HG02623 (cell line): ENCODE measurements around the gene ZNF667.

Experiments
- ATAC-seq: cut with Tn5 transposase; IDR thresholded peaks from one replicate; pipeline ENCODE4 v1.9.1; 2021; ENCODE audit warnings: moderate library complexity; ENCODE audit not compliant: unreplicated experiment

ZNF667 gene

GRCh38 chr19:56476651-56477428 lies at the start of gene ZNF667:
Gene ZNF667 (minus strand): TSS chr19:56477345. CDS start chr19:56462370, 14,975 bp downstream.
- ATAC-seq = no peak

GRCh38 chr19:56525214-56525860 lies 48.2 kb upstream of the ZNF667 start:
- no peak for ATAC-seq

DNA sequence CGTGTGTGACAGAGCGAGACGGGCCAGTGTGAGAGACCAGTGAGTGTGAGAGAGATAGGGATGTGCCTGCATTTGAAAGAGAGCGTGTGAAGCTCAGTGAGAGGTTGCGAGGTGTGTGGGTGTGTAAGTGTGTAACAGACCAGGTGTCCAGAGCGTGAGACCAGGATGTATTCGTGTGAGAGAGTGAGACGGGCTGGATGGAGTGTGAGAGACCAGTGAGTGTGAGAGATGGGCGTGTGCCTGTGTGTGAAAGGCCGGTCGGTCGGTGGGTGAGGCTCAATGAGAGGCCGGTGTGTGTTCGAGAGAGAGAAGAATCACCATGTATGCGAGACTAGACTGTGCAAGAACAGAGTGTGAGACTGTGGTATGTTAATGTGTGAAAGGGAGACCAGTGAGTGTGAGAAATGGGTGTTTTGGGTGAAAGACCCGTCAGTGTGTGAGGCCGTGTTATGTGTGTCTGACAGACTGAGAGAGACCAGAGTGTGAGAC lies 31.2 kb upstream of the ZNF667 start:
- no peak for ATAC-seq

- ATAC-seq = no peak
These were observed 30.5 kb upstream of the ZNF667 start, which contains the start of gene ZNF471 for GRCh38 chr19:56507446-56508289. Gene ZNF471 (plus strand): TSS chr19:56507855. CDS start chr19:56511572, 3,717 bp downstream.

DNA sequence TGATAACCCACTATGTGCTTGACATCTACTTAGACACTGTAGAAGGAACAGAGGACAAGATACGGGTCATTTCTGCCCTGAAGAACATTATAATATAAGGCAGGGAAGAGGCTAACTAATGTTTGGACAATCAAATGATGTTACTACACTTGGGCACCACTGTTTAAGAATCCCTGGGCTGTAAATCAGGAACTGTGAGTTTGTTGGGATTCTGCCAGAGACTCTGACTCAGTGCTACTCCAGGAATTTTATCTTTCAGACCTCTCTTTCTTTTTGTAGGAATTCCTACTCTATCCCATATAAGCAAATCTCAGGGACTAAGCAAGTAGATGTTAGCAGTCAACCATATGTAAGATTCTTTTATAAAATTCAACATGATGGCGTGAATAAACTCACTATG lies 27.4 kb upstream of the ZNF667 start:
- ATAC-seq = no peak

GRCh38 chr19:56491399-56491798 lies 14.3 kb upstream of the ZNF667 start:
- no peak for ATAC-seq

DNA sequence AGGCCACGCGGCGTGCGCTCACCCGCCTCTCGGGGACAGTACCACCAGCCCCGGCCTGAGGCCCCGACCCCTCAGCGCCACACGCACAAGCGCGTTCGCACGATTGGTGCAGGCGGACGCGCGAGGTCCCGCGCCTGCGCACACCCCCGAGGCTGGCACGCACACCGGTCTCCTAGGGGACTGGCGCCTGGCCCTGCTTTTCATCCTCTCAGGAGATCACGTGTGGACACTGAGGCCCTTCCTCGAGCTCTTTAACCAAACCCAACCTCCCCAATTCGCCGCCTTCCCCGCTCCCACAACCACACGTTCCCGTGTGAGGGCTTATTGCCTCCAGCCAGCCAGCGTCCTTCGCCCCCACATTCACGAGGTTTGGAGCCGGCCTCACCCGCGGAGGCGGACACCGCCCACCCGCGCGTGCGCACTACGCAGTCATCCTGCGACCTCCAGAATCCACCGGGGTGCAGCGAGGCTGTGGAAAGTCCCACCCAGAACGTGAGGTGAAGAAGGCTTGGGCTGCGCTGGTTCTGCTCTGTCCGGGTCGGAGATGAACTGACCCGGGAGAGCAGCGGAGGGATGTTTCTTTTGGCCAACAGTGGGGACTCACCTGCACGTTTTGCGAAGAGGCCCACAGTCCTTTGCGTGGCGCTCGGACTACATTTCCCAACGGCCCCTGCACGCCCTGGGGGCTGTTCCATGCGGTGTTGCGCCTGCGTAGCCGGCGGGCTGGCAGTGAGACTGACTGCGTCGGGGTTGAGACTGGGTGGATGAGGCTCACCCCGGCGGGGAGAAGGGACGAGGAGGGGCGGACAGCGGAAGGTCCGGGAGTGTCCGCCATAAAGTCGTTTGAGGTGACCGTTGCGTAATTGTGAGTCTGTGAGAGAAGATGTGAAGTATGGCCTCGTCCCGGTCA lies 539 bp upstream of the ZNF667 start:
- ATAC-seq = no peak

DNA sequence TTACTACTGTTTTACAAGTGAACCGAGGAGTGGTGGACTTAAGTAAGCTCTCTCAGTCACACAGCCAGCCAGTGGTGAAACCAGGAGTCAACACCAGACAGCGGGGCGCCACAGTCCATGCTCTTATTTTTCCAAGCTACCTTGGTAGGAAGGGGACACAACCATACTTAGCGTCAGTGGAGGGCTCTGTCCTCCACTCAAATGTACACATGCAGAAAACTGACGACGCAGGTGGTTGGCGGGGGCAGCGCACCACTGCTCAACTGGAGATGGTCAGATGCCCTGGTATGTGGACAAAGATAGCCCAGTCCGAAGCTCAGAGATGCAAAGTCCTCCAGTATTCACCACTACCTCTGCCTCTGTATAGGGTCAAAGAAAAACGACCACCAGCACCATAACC lies 1.1 kb downstream of the ZNF667 start:
- ATAC-seq = no peak

- no peak for ATAC-seq
These were observed 2.8 kb downstream of the ZNF667 start for GRCh38 chr19:56474308-56474707.

DNA sequence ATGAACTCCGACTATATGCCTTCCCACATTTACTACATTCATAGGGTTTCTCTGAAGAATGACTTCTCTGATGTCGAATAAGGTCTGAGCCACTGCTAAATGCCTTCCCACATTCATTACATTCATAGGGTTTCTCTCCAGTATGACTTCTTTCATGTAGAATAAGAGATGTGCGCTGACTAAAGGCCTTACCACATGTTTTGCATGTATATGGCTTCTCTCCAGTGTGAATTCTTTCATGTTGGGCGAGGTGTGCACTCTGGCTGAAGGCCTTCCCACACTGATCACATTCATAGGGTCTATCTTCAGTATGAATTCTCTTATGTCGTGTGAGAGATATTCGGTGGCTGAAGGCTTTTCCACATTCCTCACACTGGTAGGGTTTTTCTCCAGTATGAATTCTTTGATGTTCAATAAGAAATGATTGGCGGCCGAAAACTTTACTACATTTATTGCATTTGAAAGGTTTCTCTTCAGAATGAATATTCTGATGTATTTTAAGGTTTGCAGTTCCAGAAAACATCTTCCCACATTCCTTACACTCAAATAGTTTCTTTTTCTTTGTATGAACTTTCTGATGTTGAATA lies 35.8 kb downstream of the ZNF667 start:
- ATAC-seq = no peak

- no peak for ATAC-seq
These were observed 53.2 kb downstream of the ZNF667 start for GRCh38 chr19:56423985-56424353.

GRCh38 chr19:56423276-56423984 lies 53.7 kb downstream of the ZNF667 start:
- ATAC-seq = no peak

- no peak for ATAC-seq
These were observed 72.1 kb downstream of the ZNF667 start for GRCh38 chr19:56405062-56405461.

- no peak for ATAC-seq
These were observed 72.5 kb downstream of the ZNF667 start for GRCh38 chr19:56404705-56405056.

DNA sequence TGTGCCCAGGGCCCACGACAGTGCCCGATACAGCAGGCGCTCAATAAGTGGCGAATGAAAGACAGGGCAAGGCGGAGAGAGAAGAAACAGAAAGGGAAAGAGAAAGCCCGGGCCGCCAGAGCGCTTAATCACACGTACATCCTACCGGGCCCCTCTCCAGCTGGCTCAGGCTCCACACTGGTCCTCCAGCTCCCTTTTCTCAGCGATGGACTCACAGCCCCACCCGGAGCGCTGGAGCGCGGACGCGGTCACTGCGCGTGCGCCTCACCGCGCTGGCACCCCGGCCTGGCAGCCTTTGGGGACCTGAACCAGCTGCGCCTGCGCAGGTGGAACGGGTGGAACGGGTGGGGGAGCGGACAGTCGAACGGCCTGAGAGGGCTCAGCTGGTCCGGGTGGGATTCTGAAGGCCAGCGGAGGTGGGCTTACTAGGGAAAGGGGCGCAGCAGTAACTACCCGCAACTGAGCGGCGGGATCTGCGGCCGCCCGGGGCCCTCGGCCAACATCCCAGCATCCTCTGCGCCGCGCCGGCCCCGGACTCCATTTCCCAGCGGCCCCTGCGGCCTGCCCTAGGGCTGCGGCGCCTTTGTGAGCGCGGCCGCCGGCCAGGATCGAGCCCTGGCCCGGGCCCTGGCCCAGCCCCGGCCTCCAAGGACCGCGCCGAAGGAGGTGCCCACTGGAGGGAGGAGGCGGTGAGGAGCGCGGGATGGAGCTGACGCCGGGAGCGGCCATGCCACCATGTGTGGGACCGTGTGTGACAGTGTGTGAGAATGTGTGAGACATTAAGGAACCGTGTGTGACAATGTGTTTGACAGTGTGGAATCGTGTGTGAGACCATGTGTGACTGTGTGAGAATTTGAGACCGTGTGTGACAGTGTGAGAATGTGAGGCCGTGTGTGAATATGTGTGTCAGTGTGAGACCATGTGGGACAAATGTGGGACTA lies 73.1 kb downstream of the ZNF667 start, which contains the start of gene ZNF583:
Gene ZNF583 (plus strand): TSS at position 569 of the 941 bp plus-strand sequence. CDS start 2,783 bp downstream, outside the sequence.
- ATAC-seq = peak; percentile 76

GRCh38 chr19:56403261-56403660 lies 73.9 kb downstream of the ZNF667 start:
- no peak for ATAC-seq

DNA sequence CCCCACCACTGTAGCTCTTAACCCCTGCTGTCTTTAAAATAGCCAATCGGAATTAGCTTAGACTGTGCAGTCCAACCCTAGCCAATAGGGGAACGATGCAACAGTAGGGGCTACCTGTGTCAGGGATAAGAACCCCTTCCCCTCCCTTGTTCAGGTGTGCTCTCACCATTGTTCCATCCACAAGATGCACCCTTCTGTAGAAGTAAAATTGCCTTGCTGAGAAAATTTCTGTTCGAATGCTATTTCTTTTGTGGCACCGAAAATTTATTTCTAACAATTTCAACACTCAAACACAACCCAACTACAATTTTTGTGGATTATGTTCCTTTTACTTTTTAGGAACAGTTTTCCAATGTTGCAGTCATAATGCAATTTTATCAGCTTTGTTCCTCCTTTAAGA lies 76.7 kb downstream of the ZNF667 start:
- ATAC-seq = no peak

GRCh38 chr19:56398809-56399208 lies 78.3 kb downstream of the ZNF667 start:
- ATAC-seq = no peak
